Effector memory CD4-positive, alpha-beta T cell (primary cell): ENCODE data around the gene RNF130.
"Not testable (repeated sequence)": the region's sequence is repeated elsewhere in the genome, so short reads cannot be mapped to it uniquely, and the experiment has no call there.

Source experiments
- DNase-seq, 3 donors: peaks; one replicate each; pipeline ENCODE4 v3.0.0-alpha.2; 2020
- H3K27ac ChIP-seq: 2 replicates; pipeline ENCODE4 v1.7.0; 2013; ENCODE audit warnings: mild to moderate bottlenecking, low read length, moderate library complexity; ENCODE audit not compliant: insufficient read depth, poor library complexity, severe bottlenecking
- H3K27me3 ChIP-seq: replicated peaks from 2 replicates; pipeline ENCODE4 v1.7.0; 2013; ENCODE audit warnings: mild to moderate bottlenecking, low read length; ENCODE audit not compliant: insufficient read depth, control insufficient read depth, poor library complexity, severe bottlenecking
- H3K36me3 ChIP-seq: 2 replicates; pipeline ENCODE4 v1.7.0; 2013; ENCODE audit warnings: mild to moderate bottlenecking, low read length, moderate library complexity; ENCODE audit not compliant: control insufficient read depth, insufficient read depth
- H3K4me1 ChIP-seq: 2 replicates; pipeline ENCODE4 v1.7.0; 2013; ENCODE audit warnings: low read length, mild to moderate bottlenecking; ENCODE audit not compliant: control insufficient read depth, insufficient read depth, poor library complexity, severe bottlenecking
- H3K4me3 ChIP-seq: 2 replicates; pipeline ENCODE4 v1.7.0; 2013; ENCODE audit warnings: low read length, low read depth, mild to moderate bottlenecking; ENCODE audit not compliant: insufficient read depth, poor library complexity, severe bottlenecking
- H3K9me3 ChIP-seq: 2 replicates; pipeline ENCODE4 v1.7.0; 2013; ENCODE audit warnings: mild to moderate bottlenecking, low read length, moderate library complexity; ENCODE audit not compliant: control insufficient read depth

The RNF130 gene

GRCh38 chr5:180001742-180002141 lies 69.8 kb downstream of the RNF130 start:
- Histone ChIP-seq H3K9me3 (no peaks in the 10 kb centered on the region), H3K4me3 (no peak overlapping the region), H3K36me3 (no peaks in the 10 kb centered on the region), H3K4me1 (no peaks in the 10 kb centered on the region), H3K27me3 (no peaks in the 10 kb centered on the region), H3K27ac (no peak overlapping the region)
- no peak for DNase-seq

GRCh38 chr5:180001136-180001535 lies 70.4 kb downstream of the RNF130 start:
- no peaks in the 10 kb centered on the region for H3K4me1 ChIP-seq
- H3K27ac ChIP-seq: no peak overlapping the region
- H3K27me3 ChIP-seq: no peaks in the 10 kb centered on the region
- H3K36me3 ChIP-seq: no peaks in the 10 kb centered on the region
- no peak overlapping the region for H3K4me3 ChIP-seq
- no peaks in the 10 kb centered on the region for H3K9me3 ChIP-seq
- DNase-seq: no peak

- no peak for DNase-seq
- H3K36me3 ChIP-seq: no peaks in the 10 kb centered on the region
- no peak overlapping the region for H3K27ac ChIP-seq
- no peaks in the 10 kb centered on the region for H3K9me3 ChIP-seq
- no peaks in the 10 kb centered on the region for H3K27me3 ChIP-seq
- H3K4me3 ChIP-seq: no peak overlapping the region
- no peaks in the 10 kb centered on the region for H3K4me1 ChIP-seq
Observed at GRCh38 chr5:179998485-179998884, 73.1 kb downstream of the RNF130 start.

DNA sequence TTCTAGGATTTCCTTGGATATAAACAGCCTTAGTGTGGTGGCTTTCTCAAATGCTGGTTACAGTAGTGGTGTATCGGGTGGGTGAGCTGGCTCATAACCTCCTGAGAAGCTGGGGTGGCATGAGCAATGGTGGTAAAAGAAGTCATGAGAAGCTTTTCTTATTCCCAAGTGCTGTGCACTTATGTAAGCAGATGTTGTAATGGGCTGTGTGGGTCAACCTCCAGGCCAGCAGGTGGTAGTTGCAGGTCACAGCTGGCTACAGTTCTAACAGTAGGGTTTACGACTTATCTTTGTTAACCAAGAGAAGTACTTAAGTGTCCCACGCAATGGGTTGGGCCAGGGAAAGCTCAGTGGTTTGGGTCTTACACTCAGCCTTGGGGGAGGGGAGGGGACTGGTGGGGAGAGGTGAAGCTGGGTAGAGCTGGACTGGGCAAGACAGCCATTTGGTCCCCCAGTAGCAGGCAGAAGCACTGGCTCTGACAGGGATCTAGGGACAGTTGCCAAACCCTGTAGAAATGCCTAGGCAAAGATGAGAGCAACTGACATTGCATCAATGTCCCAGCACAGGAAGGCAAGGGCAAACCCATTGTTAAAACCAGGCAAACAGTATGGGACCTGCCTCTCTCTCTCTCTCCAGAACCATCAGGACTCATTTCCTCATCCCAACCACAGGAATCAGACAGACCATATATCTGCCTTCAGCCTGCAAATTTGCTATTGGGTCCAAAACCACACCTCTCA lies 76.8 kb downstream of the RNF130 start:
- Histone ChIP-seq H3K27me3 (no peaks in the 10 kb centered on the region), H3K9me3 (no peaks in the 10 kb centered on the region), H3K36me3 (no peaks in the 10 kb centered on the region), H3K27ac (no peak overlapping the region), H3K4me3 (no peak overlapping the region), H3K4me1 (no peaks in the 10 kb centered on the region)
- DNase-seq: no peak

DNA sequence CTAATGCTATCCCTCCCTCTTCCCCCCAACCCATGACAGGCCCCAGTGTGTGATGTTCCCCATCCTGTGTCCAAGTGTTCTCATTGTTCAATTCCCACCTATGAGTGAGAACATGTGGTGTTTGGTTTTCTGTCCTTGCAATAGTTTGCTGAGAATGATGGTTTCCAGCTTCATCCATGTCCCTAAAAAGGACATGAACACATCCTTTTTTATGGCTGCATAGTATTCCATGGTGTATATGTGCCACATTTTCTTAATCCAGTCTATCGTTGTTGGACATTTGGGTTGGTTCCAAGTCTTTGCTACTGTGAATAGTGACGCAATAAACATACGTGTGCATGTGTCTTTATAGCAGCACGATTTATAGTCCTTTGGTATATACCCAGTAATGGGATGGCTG lies 78.7 kb downstream of the RNF130 start:
- not testable (repeated sequence) for H3K4me1 ChIP-seq, H3K9me3 ChIP-seq, H3K27ac ChIP-seq, H3K36me3 ChIP-seq, H3K4me3 ChIP-seq, DNase-seq, H3K27me3 ChIP-seq

GRCh38 chr5:179991106-179991505 lies 80.5 kb downstream of the RNF130 start:
- no peaks in the 10 kb centered on the region for H3K36me3 ChIP-seq
- H3K27me3 ChIP-seq: no peaks in the 10 kb centered on the region
- no peaks in the 10 kb centered on the region for H3K4me1 ChIP-seq
- no peak overlapping the region for H3K27ac ChIP-seq
- H3K4me3 ChIP-seq: no peak overlapping the region
- no peak for DNase-seq
- H3K9me3 ChIP-seq: no peaks in the 10 kb centered on the region

- not testable (repeated sequence) for H3K27me3 ChIP-seq, H3K4me1 ChIP-seq, DNase-seq, H3K4me3 ChIP-seq, H3K27ac ChIP-seq, H3K9me3 ChIP-seq, H3K36me3 ChIP-seq
Observed at GRCh38 chr5:179990525-179990924, 81.0 kb downstream of the RNF130 start.

- H3K4me1 ChIP-seq: no peaks in the 10 kb centered on the region
- DNase-seq: no peak
- no peak overlapping the region for H3K4me3 ChIP-seq
- no peaks in the 10 kb centered on the region for H3K27me3 ChIP-seq
- H3K9me3 ChIP-seq: no peaks in the 10 kb centered on the region
- no peaks in the 10 kb centered on the region for H3K36me3 ChIP-seq
- no peak overlapping the region for H3K27ac ChIP-seq
Observed at GRCh38 chr5:179986328-179986727, 85.2 kb downstream of the RNF130 start.

DNA sequence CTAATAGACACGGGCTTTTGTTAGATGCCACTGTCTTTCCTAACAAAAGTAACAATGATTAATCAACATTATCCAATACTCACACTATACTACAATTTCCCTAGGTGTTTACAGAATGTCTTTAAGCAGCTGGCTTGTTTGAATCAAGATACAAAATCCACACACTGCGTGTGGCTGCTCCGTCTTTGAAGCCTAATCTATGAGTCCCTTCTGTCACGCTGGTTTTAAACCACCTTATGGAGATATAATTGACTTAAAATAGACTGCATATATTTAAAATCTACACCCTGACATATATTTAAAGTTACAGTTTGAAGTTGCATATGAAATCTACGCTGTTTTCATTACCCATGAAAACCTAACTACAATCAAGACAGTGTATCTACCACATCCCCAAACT lies 89.9 kb downstream of the RNF130 start:
- H3K27ac ChIP-seq: no peak overlapping the region
- H3K4me1 ChIP-seq: no peaks in the 10 kb centered on the region
- H3K36me3 ChIP-seq: no peaks in the 10 kb centered on the region
- DNase-seq: no peak
- no peak overlapping the region for H3K4me3 ChIP-seq
- no peaks in the 10 kb centered on the region for H3K9me3 ChIP-seq
- no peaks in the 10 kb centered on the region for H3K27me3 ChIP-seq

DNA sequence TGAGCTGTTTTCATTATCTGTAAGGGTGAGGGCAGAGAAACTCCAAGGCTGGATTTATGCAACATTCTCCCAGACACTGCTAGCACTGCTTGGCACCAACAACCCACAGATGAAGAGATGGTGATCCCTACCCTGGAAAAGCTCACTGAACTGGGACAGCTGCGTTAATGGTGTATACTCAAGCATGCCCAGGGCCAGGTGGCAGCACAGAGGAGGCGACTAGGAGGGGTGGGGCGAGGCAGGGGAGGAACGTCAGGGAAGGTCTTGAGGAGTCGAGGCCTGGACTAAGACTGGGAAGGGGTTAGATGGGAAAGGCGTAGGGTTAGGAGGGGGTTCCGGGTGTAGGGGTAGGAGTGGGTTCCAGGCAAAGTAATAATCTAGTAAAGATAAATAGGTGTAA lies 90.8 kb downstream of the RNF130 start:
- Histone ChIP-seq H3K36me3 (no peaks in the 10 kb centered on the region), H3K27me3 (no peaks in the 10 kb centered on the region), H3K27ac (no peak overlapping the region), H3K4me3 (no peak overlapping the region), H3K4me1 (no peaks in the 10 kb centered on the region), H3K9me3 (no peaks in the 10 kb centered on the region)
- DNase-seq: no peak
